ENCODE results near the gene EPB41L4A. TPM values are rescaled to one million over a fixed set of nuclear protein-coding genes. Genes with fewer than 3 reads are reported as not detected.

EPB41L4A gene
- total RNA-seq, 6 experiments from 2014 or later, result 0.07 TPM; not detected in 5

DNA sequence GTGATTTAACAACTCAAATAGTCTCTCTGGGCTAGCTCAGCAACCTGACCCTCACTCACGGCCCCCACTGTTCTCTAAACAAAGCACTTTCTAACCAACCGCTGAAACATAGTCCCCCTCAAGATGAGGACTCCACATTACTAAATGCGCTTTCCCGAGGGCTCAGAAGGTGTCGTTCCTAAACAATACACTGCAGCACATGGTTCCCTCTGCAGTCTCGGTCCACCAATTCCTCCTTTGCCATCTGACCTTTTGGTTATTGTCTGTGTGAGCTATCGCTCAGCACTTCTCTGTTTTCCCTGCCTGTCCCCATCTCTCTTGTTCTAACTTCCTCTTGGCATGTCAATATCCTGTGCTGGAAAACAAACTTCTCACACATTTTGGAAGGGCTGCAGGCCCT, 7.2 kb downstream of the EPB41L4A start:
- Mint-ChIP-seq H3K27me3 (ENCODE audit: insufficient read depth) (peaks cover 12% of the 10 kb centered on the region), H3K27ac (no peak overlapping the region), H3K36me3 (ENCODE audit: low read depth) (no peaks in the 10 kb centered on the region), H3K4me1 (ENCODE audit: low read depth) (no peaks in the 10 kb centered on the region), H3K4me3 (no peak overlapping the region), H3K9me3 (no peaks in the 10 kb centered on the region)
- TF ChIP-seq, protein P1, sequence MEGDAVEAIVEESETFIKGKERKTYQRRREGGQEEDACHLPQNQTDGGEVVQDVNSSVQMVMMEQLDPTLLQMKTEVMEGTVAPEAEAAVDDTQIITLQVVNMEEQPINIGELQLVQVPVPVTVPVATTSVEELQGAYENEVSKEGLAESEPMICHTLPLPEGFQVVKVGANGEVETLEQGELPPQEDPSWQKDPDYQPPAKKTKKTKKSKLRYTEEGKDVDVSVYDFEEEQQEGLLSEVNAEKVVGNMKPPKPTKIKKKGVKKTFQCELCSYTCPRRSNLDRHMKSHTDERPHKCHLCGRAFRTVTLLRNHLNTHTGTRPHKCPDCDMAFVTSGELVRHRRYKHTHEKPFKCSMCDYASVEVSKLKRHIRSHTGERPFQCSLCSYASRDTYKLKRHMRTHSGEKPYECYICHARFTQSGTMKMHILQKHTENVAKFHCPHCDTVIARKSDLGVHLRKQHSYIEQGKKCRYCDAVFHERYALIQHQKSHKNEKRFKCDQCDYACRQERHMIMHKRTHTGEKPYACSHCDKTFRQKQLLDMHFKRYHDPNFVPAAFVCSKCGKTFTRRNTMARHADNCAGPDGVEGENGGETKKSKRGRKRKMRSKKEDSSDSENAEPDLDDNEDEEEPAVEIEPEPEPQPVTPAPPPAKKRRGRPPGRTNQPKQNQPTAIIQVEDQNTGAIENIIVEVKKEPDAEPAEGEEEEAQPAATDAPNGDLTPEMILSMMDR (IDR thresholded peaks at IDR 0.05), result no peak
- no peak for DNase-seq

DNA sequence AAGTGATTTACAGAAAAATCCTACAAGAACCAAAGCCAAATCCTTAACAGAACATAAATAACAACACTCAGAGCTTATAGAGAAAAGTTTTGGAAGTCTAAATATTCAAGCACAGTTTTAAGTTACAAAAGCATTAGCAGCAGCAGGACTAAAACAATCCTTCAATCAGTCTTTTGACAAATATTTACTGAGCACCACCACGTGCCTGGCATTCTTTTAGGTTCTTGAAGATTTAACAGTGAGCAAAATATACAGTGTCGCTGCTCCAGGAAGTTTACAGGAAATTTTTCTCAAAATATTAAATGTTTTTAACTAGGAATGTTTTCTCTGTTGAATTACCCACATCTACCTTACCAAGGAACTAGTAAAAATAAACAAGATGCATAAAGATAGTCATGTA, 11.4 kb downstream of the EPB41L4A start:
- Mint-ChIP-seq H3K36me3 (ENCODE audit: low read depth) (no peaks in the 10 kb centered on the region), H3K27ac (no peak overlapping the region), H3K4me1 (ENCODE audit: low read depth) (no peaks in the 10 kb centered on the region), H3K27me3 (ENCODE audit: insufficient read depth) (peaks cover 15% of the 10 kb centered on the region), H3K4me3 (no peak overlapping the region), H3K9me3 (no peaks in the 10 kb centered on the region)
- DNase-seq, result no peak
- TF ChIP-seq, protein P1 (IDR thresholded peaks at IDR 0.05), result no peak

DNA sequence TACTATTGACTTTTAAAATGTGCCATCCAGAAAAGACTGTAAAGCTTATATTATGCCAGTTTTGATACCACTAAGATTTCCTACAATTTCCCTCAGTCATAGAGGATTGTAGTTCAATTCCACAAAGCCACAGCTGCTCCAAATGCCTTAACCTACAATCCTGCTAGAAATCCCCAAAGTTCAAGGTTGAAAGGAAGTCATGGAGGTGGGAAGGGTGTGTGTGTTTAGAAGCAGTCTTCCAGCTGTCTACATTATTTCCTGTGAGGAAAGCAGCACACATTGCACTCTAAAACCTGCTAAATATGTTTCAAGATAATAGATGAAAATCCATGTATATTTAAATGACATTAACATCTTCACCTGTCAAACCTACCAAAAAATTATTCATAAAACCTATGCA, 11.8 kb downstream of the EPB41L4A start:
- Mint-ChIP-seq H3K27ac (no peak overlapping the region), H3K4me3 (no peak overlapping the region), H3K4me1 (ENCODE audit: low read depth) (no peaks in the 10 kb centered on the region), H3K36me3 (ENCODE audit: low read depth) (no peaks in the 10 kb centered on the region), H3K27me3 (ENCODE audit: insufficient read depth) (peaks cover 15% of the 10 kb centered on the region), H3K9me3 (no peaks in the 10 kb centered on the region)
- TF ChIP-seq, protein P1 (IDR thresholded peaks at IDR 0.05), result no peak
- DNase-seq, result no peak

DNA sequence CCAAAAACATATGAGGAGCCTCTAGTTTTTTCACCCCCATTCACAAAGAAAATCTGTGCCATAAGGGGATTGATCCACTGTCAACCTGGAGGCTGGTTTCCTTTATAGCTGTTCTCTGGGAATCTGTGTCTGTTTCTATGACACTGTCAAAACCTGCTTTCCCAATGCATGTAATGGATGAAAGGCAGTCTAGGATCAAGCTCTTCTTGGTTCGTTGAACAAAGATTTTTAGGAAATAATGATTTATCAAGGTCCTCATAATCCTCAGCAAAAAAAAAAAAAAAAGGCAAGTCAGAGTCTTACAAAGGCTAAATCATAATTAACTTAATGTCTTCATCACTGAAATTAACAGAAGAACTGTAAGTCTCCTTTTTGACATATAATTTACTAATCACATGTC, 16.0 kb downstream of the EPB41L4A start:
- no peaks in the 10 kb centered on the region for H3K9me3 Mint-ChIP-seq
- H3K4me1 Mint-ChIP-seq (ENCODE audit: low read depth), result no peaks in the 10 kb centered on the region
- peaks cover 13% of the 10 kb centered on the region; the same call in 1 of the 2 replicates for H3K27me3 Mint-ChIP-seq (ENCODE audit: insufficient read depth)
- H3K4me3 Mint-ChIP-seq, result no peak overlapping the region
- TF ChIP-seq, protein P1 (IDR thresholded peaks at IDR 0.05), result no peak
- no peak overlapping the region for H3K27ac Mint-ChIP-seq
- no peak for DNase-seq
- no peaks in the 10 kb centered on the region for H3K36me3 Mint-ChIP-seq (ENCODE audit: low read depth)

DNA sequence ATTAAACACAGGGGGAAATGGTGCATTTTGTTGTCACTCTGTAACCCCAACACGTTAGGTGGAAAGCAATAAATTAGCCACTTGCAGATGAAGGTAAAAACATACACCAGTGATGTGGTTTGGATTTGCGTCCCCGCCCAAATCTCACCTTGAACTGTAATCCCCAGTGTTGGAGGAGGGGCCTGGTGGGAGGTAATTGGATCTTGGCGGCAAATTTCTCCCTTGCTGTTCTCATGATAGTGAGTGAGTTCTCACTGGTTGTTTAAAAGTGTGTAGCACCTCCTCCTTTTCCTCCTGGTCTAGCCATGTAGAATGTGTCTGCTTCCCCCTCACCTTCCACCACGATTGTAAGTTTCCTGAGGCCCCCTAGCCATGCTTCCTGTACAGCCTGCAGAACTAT, 17.2 kb downstream of the EPB41L4A start:
- Mint-ChIP-seq H3K27me3 (ENCODE audit: insufficient read depth) (peaks cover 13% of the 10 kb centered on the region; the same call in 1 of the 2 replicates), H3K9me3 (no peaks in the 10 kb centered on the region), H3K27ac (no peak overlapping the region), H3K4me1 (ENCODE audit: low read depth) (no peaks in the 10 kb centered on the region), H3K36me3 (ENCODE audit: low read depth) (no peaks in the 10 kb centered on the region), H3K4me3 (no peak overlapping the region)
- DNase-seq, result no peak
- TF ChIP-seq, protein P1 (IDR thresholded peaks at IDR 0.05), result no peak

DNA sequence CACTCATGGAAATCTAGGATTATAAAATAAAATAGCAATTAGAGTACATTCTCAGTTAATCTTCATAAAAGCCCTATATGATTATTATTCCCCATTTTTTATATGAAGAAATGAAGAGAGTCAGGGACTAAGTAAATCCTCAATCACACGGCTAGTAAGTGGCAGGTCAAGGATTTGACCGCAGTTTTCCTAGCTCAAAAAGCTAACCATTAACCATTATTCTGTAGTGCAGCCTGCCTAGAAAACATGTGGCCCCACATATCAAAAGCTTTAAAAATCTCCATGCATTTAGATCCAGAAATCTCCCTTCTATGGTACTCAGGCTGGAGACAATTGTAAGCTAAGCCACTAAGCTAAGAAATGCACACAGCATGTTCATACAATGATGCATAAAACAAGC, 21.4 kb downstream of the EPB41L4A start:
- Mint-ChIP-seq H3K27me3 (ENCODE audit: insufficient read depth) (peaks cover 12% of the 10 kb centered on the region), H3K4me1 (ENCODE audit: low read depth) (no peaks in the 10 kb centered on the region), H3K4me3 (no peak overlapping the region), H3K36me3 (ENCODE audit: low read depth) (no peaks in the 10 kb centered on the region), H3K9me3 (no peaks in the 10 kb centered on the region), H3K27ac (no peak overlapping the region)
- DNase-seq, result no peak
- TF ChIP-seq, protein P1 (IDR thresholded peaks at IDR 0.05), result no peak

All from HFFc6 (cell line).